ENCODE data around the gene ZNF568. TPM values are rescaled to one million over a fixed set of nuclear protein-coding genes. Genes with fewer than 3 reads are reported as not detected.
A peak's percentile ranks its signal among the peaks of the same experiment; 100 is the strongest.

The ZNF568 gene
- 12.1 and 13.3 TPM in 2 replicates for total RNA-seq

DNA sequence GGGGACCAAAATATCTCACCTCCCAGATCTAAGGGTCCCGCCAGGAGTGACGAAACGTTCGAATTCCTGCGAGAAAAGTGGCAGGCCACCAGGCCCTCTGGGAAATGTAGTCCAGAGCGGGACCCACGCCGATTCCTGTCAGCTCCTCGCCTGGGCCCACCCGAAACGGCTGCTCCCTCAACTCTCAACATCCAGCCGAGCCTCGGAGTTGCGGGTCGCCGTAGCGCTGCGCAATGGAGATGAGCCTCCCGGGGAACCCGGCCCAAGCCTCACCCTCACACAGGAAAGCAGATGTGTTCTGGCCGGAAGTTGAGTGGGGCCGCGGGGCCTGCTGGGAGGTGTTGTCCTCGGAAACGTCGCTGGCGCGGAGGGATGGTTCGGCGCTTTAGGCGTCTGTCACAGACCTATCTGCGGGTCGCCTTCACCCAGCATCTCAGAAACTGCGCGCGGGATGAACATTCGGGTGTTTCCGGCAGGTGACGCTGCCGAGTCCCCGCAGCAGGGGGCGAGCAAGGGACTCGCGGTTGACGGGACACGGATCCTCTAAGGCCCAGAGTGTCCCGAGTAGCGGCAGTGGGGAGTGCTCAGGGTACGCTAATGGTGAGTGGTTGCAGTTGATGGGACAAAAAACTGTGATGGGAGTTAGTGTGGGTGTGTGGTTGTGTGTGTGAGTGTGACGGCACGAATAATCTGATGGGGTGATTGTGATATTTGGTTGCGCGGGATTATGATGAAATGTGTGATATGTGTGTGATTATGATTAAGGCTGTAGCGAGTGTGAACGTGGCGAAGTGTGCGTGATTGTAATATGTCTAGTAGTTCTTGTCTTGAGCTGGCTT is at the start of gene ZNF568, which contains the start of gene ZNF829:
ZNF568 (plus strand) TSS at position 341 of the 839 bp plus-strand sequence. CDS start 6,439 bp downstream, outside the sequence.
ZNF829 (minus strand) TSS at position 300 of the 839 bp plus-strand sequence. CDS start 1,124 bp downstream, outside the sequence.
- peak; percentile 43 for DNase-seq (ENCODE audit: low read depth, low spot score)

DNA sequence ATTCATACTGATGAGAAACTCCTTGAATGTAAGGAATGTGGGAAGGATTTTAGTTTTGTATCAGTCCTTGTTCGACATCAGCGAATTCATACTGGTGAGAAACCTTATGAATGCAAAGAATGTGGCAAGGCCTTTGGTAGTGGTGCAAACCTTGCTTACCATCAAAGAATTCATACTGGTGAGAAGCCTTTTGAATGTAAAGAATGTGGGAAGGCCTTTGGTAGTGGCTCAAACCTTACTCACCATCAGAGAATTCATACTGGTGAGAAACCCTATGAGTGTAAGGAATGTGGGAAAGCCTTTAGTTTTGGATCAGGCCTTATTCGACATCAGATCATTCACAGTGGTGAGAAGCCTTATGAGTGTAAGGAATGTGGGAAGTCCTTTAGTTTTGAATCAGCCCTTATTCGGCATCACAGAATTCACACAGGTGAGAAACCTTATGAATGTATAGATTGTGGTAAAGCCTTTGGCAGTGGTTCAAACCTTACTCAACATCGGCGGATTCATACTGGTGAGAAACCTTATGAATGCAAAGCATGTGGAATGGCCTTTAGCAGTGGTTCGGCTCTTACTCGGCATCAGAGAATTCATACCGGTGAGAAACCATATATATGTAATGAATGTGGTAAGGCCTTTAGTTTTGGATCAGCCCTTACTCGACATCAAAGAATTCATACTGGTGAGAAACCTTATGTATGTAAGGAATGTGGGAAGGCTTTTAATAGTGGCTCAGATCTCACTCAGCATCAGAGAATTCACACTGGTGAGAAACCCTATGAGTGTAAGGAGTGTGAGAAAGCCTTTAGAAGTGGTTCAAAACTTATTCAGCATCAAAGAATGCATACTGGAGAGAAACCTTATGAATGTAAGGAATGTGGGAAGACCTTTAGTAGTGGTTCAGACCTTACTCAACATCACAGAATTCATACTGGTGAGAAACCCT is 38.9 kb upstream of the ZNF568 start:
- DNase-seq (ENCODE audit: low read depth, low spot score) = no peak

DNA sequence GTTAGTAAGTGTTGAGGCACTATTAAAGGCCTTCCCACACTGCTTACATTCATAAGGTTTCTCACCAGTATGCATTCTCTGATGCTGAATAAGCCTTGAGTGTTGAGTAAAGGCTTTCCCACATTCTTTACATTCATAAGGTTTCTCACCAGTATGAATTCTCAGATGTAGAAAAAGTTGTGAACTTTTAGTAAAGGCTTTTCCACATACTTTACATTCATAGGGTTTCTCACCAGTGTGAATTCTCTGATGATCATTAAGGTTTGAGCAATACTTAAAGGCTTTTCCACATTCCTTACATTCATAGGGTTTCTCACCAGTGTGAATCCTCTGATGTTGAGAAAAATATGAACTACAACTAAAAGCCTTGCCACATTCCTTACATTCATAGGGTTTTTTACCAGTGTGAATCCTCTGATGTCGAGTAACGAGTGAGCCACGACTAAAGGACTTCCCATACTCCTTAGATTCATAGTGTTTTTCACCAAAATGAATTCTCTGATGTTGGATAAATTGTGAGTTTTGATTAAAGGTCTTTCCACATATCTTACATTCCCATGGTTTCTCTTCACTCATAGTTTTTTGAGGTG is 24.3 kb upstream of the ZNF568 start:
- DNase-seq (ENCODE audit: low read depth, low spot score) = no peak

DNA sequence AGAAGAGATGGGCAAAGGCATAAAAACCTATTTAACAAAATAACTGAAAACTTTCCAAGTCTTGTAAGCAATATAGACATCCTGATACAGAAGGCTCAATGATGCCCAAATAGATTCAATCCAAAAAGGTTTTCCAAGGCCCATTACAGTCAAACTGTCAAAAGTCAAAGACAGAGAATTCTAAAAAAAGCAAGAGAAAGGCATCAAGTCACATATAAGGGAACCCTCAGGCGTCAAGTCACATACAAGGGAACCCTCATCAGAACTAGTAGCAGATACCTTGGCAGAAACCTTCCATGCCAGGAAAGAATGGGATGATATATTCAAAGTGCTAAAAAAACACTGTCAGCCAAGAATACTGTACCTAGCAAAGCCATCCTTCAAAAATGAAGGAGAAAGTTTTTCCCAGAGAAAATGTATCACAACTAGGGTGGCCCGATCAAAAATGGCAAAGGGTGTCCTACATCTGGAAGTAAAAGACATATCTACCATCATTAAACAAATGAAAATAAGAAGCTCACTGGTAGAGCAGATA is 21.2 kb upstream of the ZNF568 start:
- DNase-seq (ENCODE audit: low read depth, low spot score) = no peak

DNA sequence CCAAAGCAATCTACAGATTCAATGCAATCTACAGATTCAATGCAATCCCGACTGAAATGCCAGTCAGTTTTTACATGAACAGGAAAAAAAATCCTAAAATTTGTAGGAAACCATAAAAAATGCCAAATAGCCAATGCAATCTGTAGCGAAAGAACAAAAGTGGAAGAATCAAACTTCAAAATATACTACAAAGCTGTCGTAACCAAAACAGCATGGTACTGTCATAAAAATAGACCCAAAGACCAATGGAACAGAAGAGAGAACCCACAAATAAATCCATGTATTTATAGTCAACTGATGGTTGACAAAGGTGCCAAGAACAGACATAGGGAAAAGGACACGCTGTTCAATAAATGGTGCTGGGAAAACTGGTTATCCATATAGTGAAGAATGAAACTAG is 17.7 kb upstream of the ZNF568 start:
- no peak for DNase-seq (ENCODE audit: low read depth, low spot score)

DNA sequence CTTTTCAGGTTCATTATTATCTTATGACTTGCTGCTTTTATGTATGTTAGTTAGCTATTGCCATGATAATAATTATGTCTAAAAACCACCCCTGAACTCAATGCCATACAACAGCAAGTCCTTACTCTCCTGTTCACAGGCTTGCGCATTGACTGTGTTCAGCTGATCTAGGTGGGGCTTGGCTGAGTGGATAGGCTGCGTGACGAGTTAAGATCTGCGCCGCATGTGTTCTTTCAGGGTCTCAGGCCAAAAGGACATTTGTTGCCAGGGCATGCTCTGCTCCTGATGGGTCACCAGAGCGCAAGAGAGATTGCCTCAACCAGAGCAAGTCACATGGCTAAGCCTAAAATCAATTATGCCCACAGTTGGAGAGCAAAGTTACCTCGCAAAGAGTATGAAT is 859 bp downstream of the ZNF568 start:
- DNase-seq (ENCODE audit: low read depth, low spot score) = no peak

DNA sequence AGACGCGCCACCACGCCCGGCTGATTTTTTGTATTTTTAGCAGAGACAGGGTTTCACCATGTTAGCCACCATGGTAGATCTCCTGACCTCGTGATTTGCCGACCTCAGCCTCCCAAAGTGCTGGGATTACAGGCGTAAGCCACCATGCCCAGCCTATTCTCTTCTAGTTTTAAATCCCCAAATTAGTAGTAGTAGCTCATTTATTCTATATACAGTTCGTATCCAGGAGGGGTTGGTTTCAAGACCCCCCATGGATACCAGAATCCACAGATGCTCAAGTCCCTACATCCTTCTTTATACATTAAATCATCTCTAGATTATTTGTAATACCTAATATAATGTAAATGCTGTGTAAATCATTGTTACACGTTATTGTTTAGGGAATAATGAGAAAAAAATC is 2.0 kb downstream of the ZNF568 start:
- DNase-seq (ENCODE audit: low read depth, low spot score) = no peak

DNA sequence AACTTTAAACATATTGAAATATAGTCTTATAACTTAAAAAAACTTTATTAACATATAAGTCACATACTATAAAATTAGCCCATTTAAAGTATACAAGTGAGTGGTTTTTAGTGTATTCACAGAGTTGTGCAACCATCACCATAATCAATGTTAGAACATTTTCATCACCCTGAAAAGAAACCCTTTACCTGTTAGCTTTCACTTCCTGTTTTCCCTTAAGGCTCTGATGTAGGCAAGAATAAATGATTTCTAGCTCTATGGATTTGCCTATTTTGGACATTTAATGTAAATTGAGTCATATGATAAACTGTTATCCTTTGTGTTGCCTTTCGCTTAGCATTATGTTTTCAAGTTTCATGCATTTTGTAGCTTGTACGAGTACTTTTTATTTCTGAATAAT is 15.6 kb downstream of the ZNF568 start:
- no peak for DNase-seq (ENCODE audit: low read depth, low spot score)

DNA sequence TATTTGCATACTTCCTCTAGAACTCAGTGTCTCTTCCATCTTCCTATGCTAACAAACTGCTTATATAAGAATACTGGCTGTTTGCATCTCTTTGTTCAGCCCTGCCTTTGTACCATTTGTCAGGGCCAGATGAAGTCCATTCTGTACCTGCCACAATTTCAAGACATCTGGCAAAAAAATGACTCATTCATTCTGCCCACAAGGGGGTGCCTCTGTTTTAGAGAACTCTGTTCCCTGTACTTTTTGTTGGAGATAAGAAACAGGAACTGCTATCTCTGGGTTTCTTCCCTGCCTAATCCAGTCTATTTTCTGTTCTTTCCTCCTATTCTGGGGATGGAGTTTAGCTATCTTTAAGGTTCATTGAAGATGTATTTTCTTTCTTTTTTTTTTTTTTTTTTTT is 23.0 kb downstream of the ZNF568 start:
- no peak for DNase-seq (ENCODE audit: low read depth, low spot score)

DNA sequence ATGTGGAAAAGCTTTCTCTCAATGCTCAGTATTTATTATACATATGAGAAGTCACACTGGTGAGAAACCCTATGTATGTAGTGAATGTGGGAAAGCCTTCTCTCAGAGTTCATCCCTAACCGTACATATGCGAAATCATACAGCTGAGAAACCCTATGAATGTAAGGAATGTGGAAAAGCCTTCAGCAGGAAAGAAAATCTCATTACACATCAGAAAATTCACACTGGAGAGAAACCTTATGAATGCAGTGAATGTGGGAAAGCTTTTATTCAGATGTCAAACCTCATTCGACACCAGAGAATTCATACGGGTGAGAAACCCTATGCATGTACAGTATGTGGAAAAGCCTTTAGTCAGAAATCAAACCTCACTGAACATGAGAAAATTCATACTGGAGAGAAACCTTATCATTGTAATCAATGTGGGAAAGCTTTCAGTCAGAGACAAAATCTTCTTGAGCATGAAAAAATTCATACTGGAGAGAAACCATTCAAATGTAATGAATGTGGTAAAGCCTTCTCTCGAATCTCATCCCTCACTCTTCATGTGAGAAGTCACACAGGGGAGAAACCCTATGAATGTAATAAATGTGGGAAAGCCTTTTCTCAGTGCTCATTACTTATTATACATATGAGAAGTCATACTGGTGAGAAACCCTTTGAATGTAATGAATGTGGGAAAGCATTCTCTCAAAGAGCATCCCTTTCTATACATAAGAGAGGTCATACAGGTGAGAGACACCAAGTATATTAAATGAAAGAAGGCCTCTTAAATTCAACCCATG is 34.4 kb downstream of the ZNF568 start:
- DNase-seq (ENCODE audit: low read depth, low spot score) = no peak

DNA sequence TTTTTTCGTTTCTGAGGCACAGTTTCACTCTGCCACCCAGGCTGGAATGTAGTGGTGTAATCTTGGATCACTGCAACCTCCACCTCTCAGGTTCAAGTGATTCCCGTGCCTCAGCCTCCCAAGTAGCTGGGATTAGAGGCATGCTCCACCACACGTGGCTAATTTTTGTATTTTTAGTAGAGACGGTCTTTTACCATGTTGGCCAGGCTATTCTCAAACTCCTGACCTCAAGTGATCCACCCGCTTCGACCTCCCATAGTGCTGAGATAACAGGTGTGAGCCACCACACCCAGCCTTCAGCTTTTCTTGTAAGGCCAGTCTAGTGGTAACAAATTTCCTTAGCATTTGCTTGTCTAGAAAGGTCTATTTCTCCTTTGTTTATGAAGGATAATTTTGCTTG is 46.2 kb downstream of the ZNF568 start:
- no peak for DNase-seq (ENCODE audit: low read depth, low spot score)

DNA sequence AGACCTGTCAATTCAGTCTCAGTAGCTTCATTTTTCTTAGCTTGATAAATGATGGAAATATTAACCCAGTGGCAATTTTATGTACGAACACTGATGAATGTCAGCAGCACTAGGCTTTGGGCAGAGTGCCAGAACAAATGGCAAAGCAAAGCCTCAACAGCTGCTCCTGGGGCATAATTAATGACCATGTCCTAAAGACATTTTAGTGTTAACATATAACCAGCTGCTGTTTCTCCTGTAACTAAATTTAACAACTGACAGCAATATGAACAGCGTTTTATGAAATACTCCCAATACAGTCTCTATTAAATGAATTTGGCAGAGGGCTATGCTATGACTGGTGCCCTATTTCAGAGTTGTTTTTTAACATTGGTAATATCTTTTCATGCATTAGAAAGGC is 47.1 kb downstream of the ZNF568 start:
- DNase-seq (ENCODE audit: low read depth, low spot score) = no peak

DNA sequence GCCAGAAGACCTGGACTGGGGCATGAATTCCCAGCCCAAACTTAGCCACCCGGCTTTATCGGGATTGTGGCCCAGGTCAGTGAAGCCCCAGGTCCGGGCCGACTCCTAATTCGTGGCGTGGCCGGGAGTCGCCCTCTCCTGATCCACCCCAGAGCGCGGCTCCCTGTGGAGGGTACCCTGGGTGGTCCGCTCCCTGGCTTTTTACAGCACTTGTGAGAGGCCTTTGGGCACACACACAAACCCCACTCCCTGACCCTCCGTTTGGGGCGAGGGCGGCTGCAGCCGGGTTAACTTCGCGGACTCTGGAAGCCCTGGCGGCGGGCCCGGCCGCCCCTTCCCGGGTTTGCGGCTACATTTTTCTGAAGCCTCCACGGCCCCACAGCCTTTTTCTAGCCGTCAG is 56.4 kb downstream of the ZNF568 start:
- DNase-seq (ENCODE audit: low read depth, low spot score) = no peak

DNA sequence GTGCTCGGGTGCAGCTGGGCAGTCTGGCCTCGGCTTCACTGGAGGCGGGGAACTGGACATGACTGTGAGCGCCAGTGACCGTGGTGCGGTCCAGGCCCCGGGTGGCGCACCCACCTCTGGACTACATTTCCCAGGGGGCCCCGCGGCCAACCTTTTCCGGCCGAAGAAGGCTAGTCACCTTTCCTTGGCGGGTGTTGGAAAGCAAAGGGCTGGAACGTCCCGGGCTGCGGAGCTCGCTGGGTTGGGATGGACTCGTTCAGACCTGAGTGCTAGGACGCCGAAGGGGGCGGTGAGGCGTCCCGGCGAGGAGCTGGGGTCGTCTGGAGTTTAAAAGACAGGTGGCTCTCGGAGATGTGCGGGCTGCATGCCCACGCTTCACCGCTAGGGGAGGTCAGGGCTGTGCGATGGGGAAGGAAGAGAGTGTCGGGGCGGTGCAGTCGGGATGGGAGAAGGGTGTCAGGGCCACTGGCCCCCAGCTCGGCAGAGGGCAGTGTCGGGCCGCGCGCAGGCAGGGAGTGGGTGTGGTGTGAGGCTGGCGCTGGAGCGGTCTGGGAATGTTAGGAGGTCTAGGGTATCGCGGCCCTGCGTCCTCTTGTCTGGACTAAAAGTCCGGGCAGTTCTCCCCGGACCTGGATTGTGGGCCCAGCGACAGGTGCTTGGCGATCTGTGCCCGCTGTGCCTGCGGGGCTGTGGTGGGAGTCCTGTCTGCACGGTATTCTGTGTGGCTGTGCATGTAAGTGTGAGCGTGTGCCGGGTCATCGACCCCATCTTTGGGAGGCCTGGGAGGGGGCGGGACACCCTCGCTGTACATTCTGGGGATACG is 57.1 kb downstream of the ZNF568 start:
- DNase-seq (ENCODE audit: low read depth, low spot score) = peak; percentile 63

DNA sequence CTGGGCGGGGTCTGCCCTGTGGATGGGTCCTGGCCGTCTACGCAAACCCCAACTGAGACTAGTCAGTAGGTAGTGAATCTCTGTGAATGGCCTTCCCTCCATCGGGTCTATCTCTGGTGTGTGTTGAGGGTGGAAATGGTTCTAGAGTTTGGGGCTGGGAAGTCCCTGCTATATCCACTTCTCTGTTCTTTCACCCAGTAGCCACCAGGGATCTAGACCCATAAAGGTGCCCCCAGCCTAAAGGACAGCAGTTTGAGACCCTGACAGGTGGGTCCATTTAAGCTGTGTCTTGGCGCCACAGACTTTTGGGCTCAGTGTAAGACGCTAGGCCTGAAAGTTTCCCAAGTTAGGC is 57.7 kb downstream of the ZNF568 start:
- DNase-seq (ENCODE audit: low read depth, low spot score) = no peak

DNA sequence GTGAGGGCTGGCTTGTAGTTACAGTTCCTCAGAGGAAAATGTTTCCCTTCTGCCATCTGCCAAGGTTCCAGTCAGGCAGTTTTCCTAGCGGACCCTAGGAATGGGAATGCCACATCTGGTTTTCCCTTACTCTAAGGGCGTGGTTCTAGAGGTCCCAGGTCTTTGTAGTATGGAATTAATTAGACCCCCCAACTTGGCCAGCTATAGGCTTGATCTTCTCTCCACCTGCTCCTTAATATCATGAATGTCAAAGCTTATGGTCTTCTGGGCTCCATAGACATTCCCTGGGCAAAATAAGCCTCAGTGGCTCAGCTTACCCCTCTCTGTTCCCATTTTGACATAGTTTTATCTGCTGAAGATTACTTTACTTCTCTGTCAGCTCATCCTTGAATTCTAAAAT is 70.0 kb downstream of the ZNF568 start:
- DNase-seq (ENCODE audit: low read depth, low spot score) = no peak

DNA sequence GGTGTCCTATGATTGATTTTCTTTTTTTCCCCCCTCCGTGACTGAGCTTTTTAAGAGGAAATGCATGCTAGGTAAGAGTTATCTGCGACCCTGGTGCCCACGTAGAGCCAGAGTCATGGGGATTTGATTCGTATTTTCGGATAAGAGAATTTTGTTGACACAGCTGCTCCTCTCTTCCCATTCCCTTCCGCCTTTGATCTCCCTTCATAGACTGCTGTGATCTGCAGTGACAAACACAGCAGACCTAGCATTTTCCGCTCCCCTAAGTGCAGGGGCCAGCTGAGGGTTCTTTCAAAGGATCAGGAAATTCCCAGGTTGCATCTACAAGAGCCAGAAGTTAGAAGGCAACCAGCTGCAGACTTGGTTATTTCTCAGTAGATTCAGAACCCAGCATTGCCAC is 70.5 kb downstream of the ZNF568 start:
- DNase-seq (ENCODE audit: low read depth, low spot score) = no peak

DNA sequence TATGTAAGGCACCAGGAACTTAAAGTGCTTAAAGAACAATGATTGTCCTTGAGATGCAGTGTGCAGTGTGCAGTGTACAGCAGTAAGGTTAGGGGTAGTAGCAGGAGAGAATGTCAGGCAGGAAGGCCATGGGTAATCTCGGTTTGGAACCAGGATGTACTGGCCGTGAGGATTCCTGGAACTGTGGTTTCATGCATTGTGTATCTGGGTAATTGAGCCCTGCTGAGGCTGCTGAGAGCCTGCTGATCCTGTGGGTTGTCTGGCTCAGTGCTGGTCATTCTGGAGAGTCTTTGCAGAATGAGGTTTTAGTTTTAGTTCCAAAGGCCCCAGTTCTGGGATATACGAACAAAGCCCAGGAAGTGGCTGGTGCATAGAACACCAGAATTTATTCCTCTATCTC is 71.0 kb downstream of the ZNF568 start:
- no peak for DNase-seq (ENCODE audit: low read depth, low spot score)

DNA sequence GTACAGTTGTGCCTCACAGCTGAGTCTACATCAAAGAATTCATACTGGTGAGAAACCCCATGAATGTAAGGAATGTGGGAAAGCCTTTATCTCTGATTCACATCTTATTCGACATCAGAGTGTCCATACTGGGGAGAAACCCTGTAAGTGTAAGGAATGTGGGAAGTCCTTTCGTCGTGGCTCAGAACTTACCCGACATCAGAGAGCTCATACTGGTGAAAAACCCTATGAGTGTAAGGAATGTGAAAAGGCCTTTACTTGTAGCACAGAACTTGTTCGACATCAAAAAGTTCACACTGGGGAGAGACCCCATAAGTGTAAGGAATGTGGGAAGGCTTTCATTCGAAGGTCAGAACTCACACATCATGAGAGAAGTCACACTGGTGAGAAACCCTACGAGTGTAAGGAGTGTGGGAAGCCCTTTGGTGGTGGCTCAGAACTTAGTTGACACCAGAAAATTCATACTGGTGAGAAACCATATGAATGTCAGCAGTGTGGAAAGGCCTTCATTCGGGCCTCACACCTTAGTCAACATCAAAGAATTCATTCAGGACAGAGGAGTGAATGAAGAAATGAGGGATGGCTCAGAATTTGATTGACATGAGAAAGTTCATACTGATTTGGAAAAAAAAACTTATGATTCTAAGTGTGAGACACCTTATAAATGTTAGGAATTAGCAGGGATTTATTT is 81.2 kb downstream of the ZNF568 start:
- no peak for DNase-seq (ENCODE audit: low read depth, low spot score)

All from pulmonary artery endothelial cell (primary cell).